Measurements from ENCODE around the gene OPCML.

OPCML gene

DNA sequence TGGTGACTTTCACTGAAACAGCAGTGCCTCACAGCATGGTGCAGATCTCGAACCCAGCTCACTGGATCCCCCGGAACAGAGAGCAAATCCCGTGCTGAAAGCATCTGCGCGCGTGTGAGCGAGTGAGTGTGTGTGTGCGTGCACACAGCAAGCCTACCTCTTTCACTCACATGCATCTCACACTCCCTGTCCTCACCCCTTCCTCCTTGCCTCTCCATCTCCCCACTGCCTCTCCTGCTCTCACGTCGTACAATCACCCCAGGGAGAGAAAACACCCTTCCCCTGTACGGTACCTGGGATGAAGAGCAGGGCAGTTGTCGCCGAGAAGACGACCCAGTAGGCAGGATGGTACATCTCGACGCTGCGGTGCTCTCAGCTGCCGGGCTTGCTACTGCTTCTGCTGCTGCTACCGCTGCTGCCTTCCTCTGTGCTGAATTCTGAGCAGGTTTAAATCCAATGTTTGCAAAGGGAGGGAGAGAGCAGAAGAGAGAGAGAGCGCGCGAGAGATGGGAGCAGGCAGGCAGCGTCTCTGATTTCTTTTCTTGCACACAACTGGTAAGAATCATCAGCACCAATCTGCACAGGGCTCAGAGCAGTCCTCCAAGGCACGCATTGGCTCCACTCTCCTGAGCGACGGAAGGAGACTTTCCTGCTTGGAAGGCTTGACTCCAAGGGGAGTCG is at the start of gene OPCML:
Gene OPCML, minus strand, starts transcription at position 531 of the 681 bp plus-strand sequence.
- H3K4me3 ChIP-seq (ENCODE audit: low read depth, low read length) = peak within 1 kb of the TSS; percentile 81

DNA sequence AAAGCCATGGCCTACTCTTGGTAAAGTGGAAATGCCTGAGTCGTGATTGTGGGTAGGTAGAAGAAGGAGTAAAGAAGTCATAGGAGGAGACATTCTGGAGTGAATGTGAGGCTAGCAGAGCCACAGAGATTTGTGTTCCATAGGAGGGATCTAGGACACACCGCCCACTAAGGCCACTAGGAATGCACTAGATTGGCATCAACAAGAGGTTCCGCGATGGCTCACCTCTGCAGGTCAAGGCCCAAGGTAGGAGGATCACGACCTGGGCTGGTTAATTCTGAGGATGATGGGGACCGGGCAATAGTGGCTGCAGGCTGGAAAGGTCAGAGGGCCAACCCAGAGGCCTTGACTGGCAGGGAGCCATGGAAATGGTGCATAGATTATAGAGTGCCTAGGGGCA is 48.8 kb upstream of the OPCML start:
- no peak overlapping the region for H3K4me3 ChIP-seq (ENCODE audit: low read depth, low read length)

DNA sequence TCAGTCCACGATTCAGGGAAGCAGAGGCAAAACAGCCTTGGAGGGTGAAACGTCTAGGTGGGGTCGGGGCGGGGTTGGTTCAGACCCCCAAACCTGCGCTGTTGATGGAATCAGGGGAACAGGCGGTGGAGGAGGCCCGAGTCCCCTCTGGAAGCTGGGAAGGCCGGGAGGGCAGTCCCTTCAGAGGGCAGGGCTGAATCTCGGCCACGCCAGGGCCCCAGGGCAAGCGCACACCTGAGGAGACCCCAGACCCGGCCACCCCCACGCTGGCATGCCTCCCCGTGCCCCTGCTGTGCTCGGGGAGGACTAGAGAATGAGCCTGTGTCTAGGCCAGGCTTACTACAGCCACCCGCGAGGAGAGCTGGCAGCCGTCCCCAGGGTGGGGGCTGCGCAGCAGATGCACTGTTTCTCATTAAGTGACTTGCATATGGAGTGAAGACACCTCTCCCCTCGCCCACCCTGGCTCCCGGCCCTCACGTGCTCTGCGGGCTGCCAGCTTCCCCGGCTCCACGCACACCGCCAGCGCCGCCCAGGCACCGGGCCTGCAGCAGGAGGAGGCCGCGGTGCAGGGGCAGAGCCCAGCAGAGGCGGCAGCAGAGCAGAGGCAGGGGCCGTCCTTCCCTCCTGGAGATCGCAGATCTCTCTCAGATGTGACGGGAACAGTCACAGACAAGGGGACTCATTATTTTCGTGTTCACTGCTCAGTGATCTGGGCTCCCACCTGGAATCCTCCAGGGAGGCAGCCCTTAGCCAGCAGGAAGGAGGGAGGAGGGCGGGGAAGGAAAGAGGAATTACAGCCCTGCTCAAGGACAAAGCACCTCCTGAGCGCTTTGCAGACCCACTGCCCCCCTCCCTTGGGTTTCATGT is 47.1 kb upstream of the OPCML start:
- H3K4me3 ChIP-seq (ENCODE audit: low read depth, low read length) = no peak overlapping the region

DNA sequence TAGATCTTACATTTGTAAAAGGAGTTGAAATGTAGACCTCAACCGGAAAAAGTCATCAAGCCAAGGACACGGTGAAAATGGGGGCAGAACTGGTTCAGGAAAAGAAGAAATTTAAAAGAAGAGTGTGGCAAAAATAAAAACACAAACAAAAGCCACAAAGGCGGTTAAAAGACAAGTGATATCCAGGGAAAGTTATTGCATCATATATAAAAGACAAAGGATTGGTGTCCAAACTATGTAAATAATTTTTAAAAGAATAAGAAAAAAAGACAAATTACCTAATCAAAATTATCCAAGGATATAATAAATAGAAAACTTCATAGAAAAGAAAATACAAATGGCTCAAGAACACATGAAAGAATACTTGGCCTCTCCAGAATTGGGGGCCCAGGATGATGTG is 45.1 kb upstream of the OPCML start:
- H3K4me3 ChIP-seq (ENCODE audit: low read depth, low read length) = no peak overlapping the region

DNA sequence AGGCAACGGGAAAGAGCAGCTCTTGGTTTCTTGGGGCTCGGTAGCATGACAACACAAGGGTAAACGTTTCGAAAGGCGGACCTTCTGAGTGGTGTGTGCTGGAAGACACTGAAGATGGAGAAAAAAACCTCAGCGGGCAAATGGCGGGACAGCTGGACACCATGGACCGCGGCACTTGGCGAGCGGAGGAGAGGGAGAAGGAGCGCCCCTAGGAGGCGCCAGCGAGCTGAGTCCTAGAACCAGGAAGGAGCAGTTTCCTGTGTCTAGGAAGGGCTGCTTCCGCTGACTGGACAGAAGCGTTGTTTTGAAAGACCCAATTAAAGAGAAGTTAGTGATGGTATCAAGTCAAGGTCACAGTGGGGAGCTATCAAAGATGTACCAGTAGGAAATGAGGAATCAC is 44.0 kb upstream of the OPCML start:
- H3K4me3 ChIP-seq (ENCODE audit: low read depth, low read length) = no peak overlapping the region

DNA sequence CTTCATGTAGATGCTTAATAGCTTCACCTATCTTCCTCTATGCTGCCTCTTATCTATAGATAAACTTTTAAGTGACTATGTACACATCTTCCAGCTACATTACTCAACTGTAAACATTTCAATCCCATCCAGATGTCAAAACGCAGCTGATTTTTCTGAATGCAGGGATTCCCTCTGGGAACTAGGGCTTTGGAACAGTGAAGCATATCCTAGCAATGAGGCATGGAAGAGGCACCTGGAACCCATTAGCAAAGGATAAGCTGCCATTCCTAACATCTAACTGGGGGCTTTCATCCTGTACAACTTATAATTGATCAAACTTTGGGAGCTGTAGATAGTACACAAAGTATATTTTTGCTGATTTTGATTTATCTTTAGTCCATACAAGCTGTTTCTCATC is 40.8 kb upstream of the OPCML start:
- no peak overlapping the region for H3K4me3 ChIP-seq (ENCODE audit: low read depth, low read length)

DNA sequence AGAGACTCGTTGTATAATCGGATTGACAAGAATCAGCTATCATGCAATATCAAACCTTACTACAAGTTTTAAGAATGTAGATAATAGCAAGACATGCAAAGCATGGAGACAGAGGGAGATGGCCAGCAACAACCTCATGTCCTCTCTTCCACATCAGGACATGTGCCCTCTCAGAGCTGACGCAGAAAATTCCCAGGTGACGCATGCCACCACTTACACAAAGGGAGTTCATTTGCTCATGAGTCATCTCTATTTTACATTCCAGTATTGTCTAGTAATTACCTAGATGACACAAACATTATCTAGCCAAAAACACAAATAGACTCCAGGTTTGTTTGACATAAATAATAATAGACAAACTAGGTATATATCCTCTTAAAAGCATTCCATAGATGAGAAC is 38.1 kb upstream of the OPCML start:
- H3K4me3 ChIP-seq (ENCODE audit: low read depth, low read length) = no peak overlapping the region

DNA sequence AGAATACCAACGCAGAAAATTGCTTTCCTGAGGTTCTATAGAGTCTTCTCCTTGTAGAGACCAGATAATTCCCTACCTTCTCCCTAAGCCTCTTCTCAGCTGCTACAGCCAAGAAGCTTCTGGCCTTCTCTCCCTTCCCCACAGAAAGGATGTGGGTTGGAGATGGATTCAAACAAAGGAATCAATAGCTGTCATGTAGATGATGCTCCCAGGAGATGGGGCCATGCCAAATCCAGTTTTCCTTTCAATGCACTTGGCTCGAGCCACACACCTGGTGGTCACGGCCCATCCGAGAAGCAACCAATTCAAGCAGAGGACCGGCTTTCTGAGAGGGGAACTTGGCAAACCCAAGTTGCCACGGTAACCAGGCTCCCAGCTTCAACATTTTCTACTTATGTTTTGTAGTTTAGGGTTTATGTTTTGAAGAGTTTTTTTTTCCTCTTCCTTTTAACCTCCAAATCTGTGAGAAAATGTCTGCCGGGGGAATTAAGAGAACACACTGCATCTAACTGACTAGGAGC is 31.3 kb upstream of the OPCML start:
- H3K4me3 ChIP-seq (ENCODE audit: low read depth, low read length) = no peak overlapping the region

DNA sequence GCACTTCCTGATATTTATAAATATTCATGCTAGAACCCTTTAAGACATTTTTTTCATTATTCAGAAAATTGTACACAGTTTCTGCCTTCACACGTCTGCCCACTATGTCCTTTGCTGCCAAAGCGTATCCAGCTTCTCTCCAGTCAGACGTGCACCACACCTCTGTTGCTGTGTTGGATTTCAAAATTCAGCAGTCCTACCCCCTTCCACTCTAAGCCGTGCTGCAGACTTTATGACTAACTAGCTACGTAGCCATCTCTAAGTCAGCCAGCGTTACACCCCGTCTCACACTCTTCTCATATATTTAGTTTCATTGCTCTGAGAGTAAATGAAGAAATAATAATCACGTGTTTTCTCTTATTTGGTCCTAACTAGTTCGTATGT is 28.2 kb upstream of the OPCML start:
- H3K4me3 ChIP-seq (ENCODE audit: low read depth, low read length) = no peak overlapping the region

DNA sequence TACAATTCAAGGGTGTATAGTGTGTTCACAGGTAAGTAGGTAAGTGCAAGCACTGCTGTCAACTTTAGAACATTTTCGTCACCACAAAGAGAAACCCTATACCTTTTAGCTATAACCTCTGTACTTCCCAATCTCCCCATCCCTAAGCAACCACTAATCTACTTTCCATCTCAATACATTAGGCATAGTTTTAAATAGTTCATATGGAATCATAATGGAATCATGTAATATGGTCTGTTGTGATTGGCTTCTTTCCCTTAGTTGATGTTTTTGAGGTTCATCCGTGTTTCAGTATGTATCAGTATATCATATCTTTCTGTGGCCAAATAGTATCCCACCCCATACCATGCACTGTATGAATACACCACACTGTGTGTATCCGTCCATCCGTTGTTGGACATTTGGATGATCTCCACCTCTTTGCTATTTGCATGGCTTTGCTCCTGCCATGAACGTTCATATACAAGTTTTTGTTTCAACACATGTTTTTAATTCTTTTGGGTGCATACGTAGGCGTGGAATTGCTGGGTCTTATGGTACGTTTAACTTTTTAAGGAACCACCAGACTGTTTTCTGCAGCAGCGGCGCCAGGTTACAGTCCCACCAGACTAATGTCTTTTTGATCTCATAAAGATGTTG is 27.7 kb upstream of the OPCML start:
- H3K4me3 ChIP-seq (ENCODE audit: low read depth, low read length) = no peak overlapping the region

DNA sequence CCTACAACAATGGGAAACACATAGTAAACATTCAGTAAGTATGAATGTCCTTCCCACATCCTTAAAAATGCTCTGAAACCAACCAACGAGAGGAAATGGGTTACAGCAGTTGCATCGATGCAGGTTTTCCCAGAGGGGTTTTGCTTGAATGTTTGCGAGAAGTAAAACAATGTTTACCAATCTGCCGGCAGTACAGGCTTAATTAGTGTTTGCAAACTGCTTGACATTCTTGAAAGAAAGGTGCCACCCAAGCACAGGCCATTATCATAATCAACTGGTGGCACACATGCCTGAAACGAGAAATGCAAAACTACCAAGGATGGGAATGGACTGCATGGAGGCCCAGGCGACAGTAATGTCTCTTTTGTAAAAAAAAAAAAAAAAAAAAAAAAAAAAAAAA is 27.1 kb upstream of the OPCML start:
- H3K4me3 ChIP-seq (ENCODE audit: low read depth, low read length) = no peak overlapping the region

DNA sequence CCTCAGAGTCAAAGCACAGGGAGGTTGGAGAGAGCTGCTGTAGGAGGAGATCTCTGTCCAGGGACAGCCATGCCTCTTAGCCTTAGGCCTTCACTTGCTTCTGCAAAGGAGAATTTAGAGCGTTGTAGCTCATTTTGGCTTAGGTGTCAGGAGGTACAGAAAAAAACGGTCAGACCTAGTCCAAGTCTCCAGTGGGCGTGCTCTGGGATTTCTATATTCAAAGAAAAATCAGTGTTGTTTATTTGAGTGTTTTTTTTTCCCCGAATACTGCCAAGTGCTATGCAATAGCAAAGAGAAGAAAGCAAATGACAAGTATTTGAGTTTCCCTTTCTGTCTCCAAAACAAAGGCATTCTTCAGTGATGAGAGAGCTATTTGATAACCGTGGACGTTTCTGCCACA is 22.7 kb upstream of the OPCML start:
- H3K4me3 ChIP-seq (ENCODE audit: low read depth, low read length) = no peak overlapping the region

DNA sequence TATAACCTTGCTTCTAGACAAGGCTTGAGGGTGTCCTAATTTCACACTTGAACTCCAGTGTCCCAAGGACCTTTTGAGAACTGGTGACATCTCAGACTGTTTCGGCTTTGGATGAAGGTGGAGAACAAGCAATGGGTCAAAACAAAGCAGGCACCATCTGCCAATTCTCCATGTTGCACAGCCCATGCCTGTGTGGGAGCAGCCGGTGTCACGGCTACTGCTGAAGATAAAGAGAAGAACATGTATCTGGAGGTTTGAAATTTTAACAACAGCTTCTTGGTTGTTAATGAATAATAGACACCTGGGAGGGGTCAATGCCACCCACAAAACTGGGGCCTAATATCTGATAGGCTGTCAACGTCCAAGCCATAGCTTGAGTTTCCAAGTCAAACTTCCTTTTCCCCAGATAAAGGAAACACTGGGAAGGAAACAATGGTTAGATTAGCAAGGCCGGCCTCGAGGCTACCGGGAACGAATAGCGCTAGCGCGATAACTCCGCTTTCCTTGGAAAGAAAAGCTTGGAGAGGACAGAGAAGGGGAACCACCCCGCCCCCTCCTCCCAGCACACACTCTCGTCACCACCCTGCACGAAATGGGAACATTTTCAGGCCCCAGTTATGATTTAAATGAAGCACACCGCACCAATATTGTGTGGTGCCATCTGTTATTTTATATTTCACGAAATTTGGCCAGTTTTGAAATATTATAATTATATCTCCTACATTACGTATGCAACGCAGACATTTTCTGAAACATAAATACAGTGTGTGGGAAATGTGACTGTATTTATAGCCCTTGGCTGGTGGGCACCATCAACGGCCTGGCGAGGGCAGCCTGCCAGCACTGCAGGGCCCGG is 21.8 kb upstream of the OPCML start:
- no peak overlapping the region for H3K4me3 ChIP-seq (ENCODE audit: low read depth, low read length)

DNA sequence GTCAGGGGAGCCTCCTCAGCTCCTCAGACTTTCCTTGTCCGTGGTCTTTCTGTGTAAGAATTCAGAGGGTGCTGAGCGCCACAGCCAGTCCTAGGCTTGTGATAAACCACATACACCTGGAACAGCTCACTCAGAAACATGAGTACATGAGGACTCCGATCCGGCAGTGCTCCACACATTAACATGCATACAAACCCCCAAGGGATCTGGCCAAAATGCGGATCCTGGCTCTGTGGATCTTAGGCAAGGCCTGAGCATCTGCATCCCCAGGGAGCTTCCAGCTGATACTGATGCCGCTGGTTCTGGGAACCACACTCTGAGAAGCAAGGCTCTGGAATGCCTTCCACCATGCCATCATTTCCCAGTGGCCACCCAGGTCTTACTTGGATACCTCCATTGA is 20.6 kb upstream of the OPCML start:
- H3K4me3 ChIP-seq (ENCODE audit: low read depth, low read length) = no peak overlapping the region

DNA sequence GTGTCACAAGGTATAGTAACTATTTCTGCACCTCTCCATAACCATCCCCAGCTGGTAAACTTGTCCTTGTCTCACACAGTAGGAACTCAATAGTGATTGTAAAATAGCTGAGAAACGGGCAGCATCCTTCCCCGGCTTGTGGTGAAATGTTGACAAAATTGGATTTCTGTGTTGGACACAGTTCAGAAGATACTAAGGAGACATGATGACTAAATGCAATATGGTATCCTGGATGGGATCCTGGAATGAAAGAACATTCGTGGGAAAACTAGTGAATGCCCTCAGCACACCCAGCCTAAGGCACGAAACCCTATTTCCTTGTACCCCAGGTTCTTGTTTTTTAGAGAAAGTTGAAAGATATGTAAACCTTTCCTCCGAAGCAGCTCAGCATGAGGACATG is 18.8 kb upstream of the OPCML start:
- H3K4me3 ChIP-seq (ENCODE audit: low read depth, low read length) = no peak overlapping the region

DNA sequence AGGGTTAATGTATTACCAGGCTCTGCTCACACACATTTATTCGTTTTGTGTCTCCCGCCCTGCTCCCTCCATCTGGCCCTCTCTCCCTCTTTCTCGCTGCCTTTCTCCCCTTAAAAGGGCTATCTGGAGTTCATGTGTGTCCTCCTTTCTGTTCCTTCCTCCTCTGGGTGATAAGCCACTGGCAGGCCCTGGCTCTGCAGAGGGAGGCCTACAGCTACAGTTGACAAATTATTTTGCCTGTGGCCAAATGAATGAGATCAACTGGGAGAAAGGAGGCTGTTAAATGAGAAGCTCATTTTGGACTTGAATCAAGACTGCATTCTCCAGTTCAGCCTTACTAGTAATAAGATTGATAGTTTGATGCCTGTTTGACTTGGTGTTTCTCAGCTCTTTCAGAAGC is 17.5 kb upstream of the OPCML start:
- no peak overlapping the region for H3K4me3 ChIP-seq (ENCODE audit: low read depth, low read length)

DNA sequence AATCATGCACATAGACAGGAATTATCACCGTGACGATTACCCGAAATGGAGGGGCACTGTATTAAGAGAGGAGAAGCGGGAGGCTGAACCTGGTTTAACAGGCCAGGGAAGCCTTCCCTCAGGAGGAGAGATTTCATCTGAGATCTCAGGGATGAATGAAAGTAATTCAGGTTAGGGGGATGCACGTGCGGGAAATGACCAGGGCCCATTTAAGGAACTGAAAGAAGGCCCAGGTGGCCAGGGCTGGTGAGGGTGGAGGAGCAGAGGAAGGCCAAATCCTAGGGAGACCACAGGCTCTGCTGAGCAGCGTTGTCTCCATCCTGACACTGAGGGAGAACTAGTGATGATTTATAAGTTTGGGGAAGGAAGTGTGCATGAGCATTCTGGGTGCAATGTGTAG is 16.3 kb upstream of the OPCML start:
- H3K4me3 ChIP-seq (ENCODE audit: low read depth, low read length) = no peak overlapping the region

DNA sequence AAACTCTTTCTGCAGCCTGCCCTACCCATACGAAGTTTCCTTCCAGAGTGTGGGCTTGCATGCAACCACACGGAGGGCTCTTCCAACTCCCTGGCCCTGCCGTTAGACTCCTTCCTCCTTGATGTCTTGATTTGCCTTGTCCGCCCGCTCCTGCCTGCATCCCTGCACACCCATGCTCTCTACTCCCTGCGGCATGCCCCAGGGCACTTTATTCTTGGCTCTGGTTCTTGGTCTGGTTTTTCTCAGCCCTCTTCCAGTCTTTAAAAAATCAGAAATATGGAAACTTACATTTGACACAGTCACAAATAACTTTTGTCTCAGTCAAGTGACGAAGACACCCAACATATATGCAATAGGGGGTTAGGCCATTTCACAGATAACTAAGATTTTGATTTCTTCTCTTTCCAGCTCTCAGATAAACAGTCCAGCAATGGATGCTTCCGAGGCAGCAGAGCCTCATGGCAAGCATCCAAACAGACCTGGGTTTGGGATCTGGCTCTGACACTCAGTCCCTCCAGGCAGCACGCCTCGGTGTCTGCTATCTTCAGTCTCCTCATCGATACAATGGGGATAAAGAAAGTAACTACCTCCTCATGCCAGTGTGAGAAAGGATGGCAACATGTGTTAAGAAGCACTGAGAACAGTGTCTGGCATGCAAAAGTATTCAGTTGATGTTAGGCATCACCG is 15.7 kb upstream of the OPCML start:
- no peak overlapping the region for H3K4me3 ChIP-seq (ENCODE audit: low read depth, low read length)

DNA sequence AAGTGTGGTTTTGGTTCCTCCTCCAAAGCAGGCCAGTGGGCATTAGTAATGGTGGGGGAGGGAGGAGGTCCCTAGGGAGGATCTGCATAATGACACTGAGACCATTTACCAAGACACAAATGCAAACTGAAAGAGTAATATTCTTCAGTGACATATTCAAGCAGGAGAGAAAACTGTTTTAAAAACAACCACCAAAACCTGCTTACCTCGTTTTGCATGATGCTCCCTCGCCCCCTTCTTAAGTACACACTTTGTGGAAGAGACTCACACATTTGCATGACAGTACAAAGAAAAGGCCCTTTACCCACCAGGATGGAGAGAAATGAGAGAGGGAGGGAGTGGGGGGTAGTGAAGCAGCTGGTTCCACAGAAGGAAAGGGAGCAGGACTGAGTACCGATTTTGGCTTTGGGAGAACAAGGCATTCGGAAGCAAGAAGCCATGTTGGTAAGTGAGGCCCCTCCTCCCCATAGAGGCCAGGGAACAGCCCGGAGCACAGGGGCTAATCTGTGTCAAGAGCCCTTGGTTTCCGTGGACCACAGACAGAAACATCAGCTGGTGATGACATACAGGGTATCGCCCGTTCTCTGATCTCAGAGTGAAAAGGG is 13.0 kb upstream of the OPCML start:
- no peak overlapping the region for H3K4me3 ChIP-seq (ENCODE audit: low read depth, low read length)

DNA sequence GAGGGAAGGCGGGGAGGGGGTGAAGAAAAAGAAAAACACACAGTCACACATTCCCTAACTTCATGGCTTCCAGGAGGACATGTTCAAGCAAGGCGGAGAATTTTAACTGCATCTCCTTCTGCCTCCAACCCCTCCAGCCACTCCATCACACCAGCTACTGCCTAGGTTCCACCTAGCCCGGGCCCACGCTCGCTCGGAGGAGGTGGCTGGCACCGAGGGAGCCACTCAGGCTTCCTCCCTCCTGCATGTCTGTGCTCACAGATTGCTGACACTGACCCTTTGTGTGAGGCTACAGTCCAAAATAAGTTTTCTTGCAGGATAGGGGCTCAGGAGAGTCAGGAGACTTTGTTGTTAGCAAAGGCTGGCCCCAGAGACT is 9.4 kb upstream of the OPCML start:
- H3K4me3 ChIP-seq (ENCODE audit: low read depth, low read length) = no peak overlapping the region

All from iPS-11a (cell line).